Endothelial cell of umbilical vein (primary cell): ENCODE results near the gene RNF186. TPM values are rescaled to one million over a fixed set of nuclear protein-coding genes. Genes with fewer than 3 reads are reported as not detected.

ENCODE experiments used
- BruUV-seq: library from RNA; stranded (reverse); fragments of 400-500 nt; replicated peaks from 2 replicates; lab custom pipeline; 2021; lab: Mats Ljungman, UMichigan
- CTCF ChIA-PET: fragments of 300-600, 350-600 bp; sonication (Branson Sonifier 250); formaldehyde crosslinking; loops from one replicate; lab custom pipeline; 2021; ENCODE audit warnings: antibody characterized with exemption, inconsistent platforms; lab: Charles Lee
- POLR2A ChIA-PET: fragments of 300-600, 350-600 bp; sonication (Branson Sonifier 250); formaldehyde crosslinking; loops from one replicate; lab custom pipeline; 2021; ENCODE audit warnings: antibody characterized with exemption, inconsistent platforms; lab: Charles Lee
- DNase-seq: peaks from one replicate; pipeline ENCODE4 v3.0.0-alpha.2; 2011; ENCODE audit warnings: low read depth, low spot score
- FAIRE-seq: peaks from 2 replicates; lab custom pipeline; 2011; peaks lifted over from hg19 to GRCh38; lab: Jason Lieb, UNC
- H2AFZ ChIP-seq: 2 replicates; pipeline ENCODE4 v1.6.0; 2012; ENCODE audit warnings: low read depth, low read length, control low read depth, inconsistent platforms
- H3K27ac ChIP-seq: 2 replicates; pipeline ENCODE4 v1.5.1; 2011; ENCODE audit warnings: low read depth, mild to moderate bottlenecking, control low read depth, low read length, moderate library complexity; ENCODE audit not compliant: insufficient read depth
- H3K27me3 ChIP-seq, 2 experiments: 2 replicates each; pipeline versions ENCODE4 v1.6.0 to v1.6.1; 2011; ENCODE audit warnings: low read length in 2 of 2, mixed read lengths in 1 of 2; ENCODE audit not compliant: control insufficient read depth in 2 of 2, insufficient read depth in 2 of 2
- H3K36me3 ChIP-seq, 2 experiments: 2 replicates in 1 of 2; 3 replicates in 1 of 2; pipeline ENCODE4 v1.5.1; 2011; ENCODE audit warnings: low read length in 2 of 2, mild to moderate bottlenecking in 1 of 2, moderate library complexity in 1 of 2; ENCODE audit not compliant: control insufficient read depth in 2 of 2, insufficient read depth in 2 of 2; ENCODE audit errors: extremely low read depth in 1 of 2
- H3K4me1 ChIP-seq: 3 replicates; pipeline ENCODE4 v1.5.1; 2011; ENCODE audit warnings: mild to moderate bottlenecking, low read length; ENCODE audit not compliant: control insufficient read depth, insufficient read depth; ENCODE audit errors: extremely low read depth
- H3K4me2 ChIP-seq: 2 replicates; pipeline ENCODE4 v1.6.1; 2011; ENCODE audit warnings: low read length, control low read depth, mixed read lengths; ENCODE audit not compliant: insufficient read depth
- H3K4me3 ChIP-seq, 3 experiments: fragments of 200-600 bp in 1 of 3; sonication (generic), shearing (Covaris generic) in 1 of 3; replicated peaks in 1 of 3; 2 replicates each; pipeline ENCODE4 v1.5.1; 2011 to 2016; ENCODE audit warnings: control low read depth in 3 of 3, low read length in 3 of 3, mild to moderate bottlenecking in 2 of 3, inconsistent platforms in 1 of 3, low read depth in 1 of 3, moderate library complexity in 1 of 3; ENCODE audit not compliant: insufficient read depth in 1 of 3
- H3K79me2 ChIP-seq: 2 replicates; pipeline ENCODE4 v1.6.0; 2012; ENCODE audit warnings: low read length, inconsistent platforms; ENCODE audit not compliant: control insufficient read depth, insufficient read depth
- H3K9ac ChIP-seq: replicated peaks from 2 replicates; pipeline ENCODE3; 2011; ENCODE audit warnings: low read length, control low read depth; ENCODE audit not compliant: insufficient read depth; ENCODE audit errors: extremely low read depth
- H3K9me1 ChIP-seq: replicated peaks from 3 replicates; pipeline ENCODE4 v1.6.0; 2011; ENCODE audit warnings: mild to moderate bottlenecking, low read length; ENCODE audit not compliant: control insufficient read depth, insufficient read depth; ENCODE audit errors: extremely low read depth
- H3K9me3 ChIP-seq: replicated peaks from 2 replicates; pipeline ENCODE4 v1.5.1; 2012; ENCODE audit warnings: low read length, inconsistent platforms; ENCODE audit not compliant: control insufficient read depth, insufficient read depth
- H4K20me1 ChIP-seq: replicated peaks from 2 replicates; pipeline ENCODE3; 2011; ENCODE audit warnings: mild to moderate bottlenecking, low read length; ENCODE audit not compliant: control insufficient read depth, insufficient read depth; ENCODE audit errors: extremely low read depth
- EZH2 ChIP-seq: IDR thresholded peaks from 2 replicates; pipeline ENCODE4 v1.6.1; 2012; ENCODE audit warnings: borderline replicate concordance, low read depth, mild to moderate bottlenecking, moderate library complexity, low read length, inconsistent platforms; ENCODE audit not compliant: severe bottlenecking
- FOS ChIP-seq: IDR thresholded peaks from 2 replicates; pipeline ENCODE4 v1.6.1; 2011; ENCODE audit warnings: mild to moderate bottlenecking, low read length, moderate library complexity, borderline replicate concordance; ENCODE audit not compliant: insufficient read depth
- GATA2 ChIP-seq: IDR thresholded peaks from 2 replicates; pipeline ENCODE4 v1.7.0; 2011; ENCODE audit warnings: low read depth, mild to moderate bottlenecking, moderate library complexity, mixed read lengths, low read length; ENCODE audit not compliant: insufficient read length, insufficient read depth
- JUN ChIP-seq: IDR thresholded peaks from 2 replicates; pipeline ENCODE4 v1.6.1; 2011; ENCODE audit warnings: borderline replicate concordance, low read depth; ENCODE audit not compliant: insufficient read length, insufficient read depth
- MYC ChIP-seq: IDR thresholded peaks from one replicate; pipeline ENCODE4 v1.6.1; 2011; ENCODE audit warnings: mild to moderate bottlenecking, low read depth, low read length
- POLR2A ChIP-seq: IDR thresholded peaks from 2 replicates; pipeline ENCODE4 v1.6.1; 2012; ENCODE audit warnings: low read depth, mild to moderate bottlenecking, control low read depth, low read length
- dilution Hi-C: fragments of 300-500 bp; cut with MboI; formaldehyde crosslinking; loops from one replicate; pipeline ENCODE4 v1.15.0; 2019; ENCODE audit warnings: low sequenced_read_pairs; ENCODE audit not compliant: extremely low pct_ligation_motif_present
- intact Hi-C: fragments of 100-400 bp; cut with micrococcal nuclease; formaldehyde crosslinking; loops from one replicate; pipeline ENCODE4 v1.10.0; 2022
- polyA plus RNA-seq, 4 experiments: library from polyadenylated mRNA; depleted of rRNA in 3 of 4; stranded (reverse) in 3 of 4; unstranded in 1 of 4; fragments of >200 nt; gene quantifications; 2 replicates each; pipeline versions ENCODE4 v1.2.1 to v1.2.3, GENCODE V29; 2011 to 2012; ENCODE audit warnings: missing spikeins in 1 of 4
- total RNA-seq: library from RNA; stranded (reverse); gene quantifications from 2 replicates; pipeline ENCODE4 v1.2.3, GENCODE V29; 2021
- TF ChIP-seq, protein P1 (sequence below): IDR thresholded peaks from 2 replicates; pipeline ENCODE4 v1.6.1; 2011; ENCODE audit not compliant: insufficient read depth, insufficient read length
- TF ChIP-seq, protein P2 (sequence below), 2 donors: IDR thresholded peaks; 1 replicate in 1 of 2; 2 replicates in 1 of 2; pipeline ENCODE4 v1.5.1; 2011; ENCODE audit warnings: low read length in 2 of 2, mild to moderate bottlenecking in 2 of 2, moderate library complexity in 2 of 2, control low read depth in 1 of 2, inconsistent platforms in 1 of 2, low read depth in 1 of 2; ENCODE audit not compliant: insufficient read depth in 1 of 2; ENCODE audit errors: extremely low read depth in 1 of 2

Gene RNF186
- total and polyA plus RNA-seq, 2 donors (not counting 3 experiments of a cell fraction or from before 2014, with no cell fraction given): not detected

DNA sequence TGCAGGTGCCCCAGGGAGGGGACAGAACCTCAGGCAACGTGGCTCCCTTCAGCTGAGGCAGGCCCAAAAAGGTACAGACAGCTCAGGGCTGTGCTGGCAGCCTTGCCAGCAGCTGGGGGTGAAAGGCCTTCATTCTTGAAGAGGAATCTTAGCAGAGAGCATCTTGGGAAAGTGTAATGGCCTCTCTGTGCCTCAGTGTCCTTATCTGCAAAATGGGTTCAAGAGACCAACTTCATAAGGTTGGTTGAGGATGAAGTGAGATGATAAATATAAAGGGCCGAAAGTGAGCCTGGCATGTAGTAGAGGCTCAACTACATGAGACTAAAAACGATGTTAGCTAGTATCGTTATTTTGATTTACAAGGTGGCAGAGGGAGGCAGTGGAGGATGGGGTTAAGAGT is 41.6 kb downstream of the RNF186 start:
- no peaks in the 10 kb centered on the region for H3K27me3 ChIP-seq
- H3K9me1 ChIP-seq: no peaks in the 10 kb centered on the region
- H3K27ac ChIP-seq: no peak overlapping the region
- H3K4me3 ChIP-seq: no peak overlapping the region
- H3K9me3 ChIP-seq: no peaks in the 10 kb centered on the region
- H3K79me2 ChIP-seq: no peaks in the 10 kb centered on the region
- POLR2A ChIA-PET: no interaction called here
- no peak overlapping the region for H3K9ac ChIP-seq
- no peak for DNase-seq
- intact Hi-C loops: no loop called here
- no peaks in the 10 kb centered on the region for H4K20me1 ChIP-seq
- TF ChIP-seq GATA2: no peak
- TF ChIP-seq, protein P1, sequence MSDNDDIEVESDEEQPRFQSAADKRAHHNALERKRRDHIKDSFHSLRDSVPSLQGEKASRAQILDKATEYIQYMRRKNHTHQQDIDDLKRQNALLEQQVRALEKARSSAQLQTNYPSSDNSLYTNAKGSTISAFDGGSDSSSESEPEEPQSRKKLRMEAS: no peak
- TF ChIP-seq, protein P2, sequence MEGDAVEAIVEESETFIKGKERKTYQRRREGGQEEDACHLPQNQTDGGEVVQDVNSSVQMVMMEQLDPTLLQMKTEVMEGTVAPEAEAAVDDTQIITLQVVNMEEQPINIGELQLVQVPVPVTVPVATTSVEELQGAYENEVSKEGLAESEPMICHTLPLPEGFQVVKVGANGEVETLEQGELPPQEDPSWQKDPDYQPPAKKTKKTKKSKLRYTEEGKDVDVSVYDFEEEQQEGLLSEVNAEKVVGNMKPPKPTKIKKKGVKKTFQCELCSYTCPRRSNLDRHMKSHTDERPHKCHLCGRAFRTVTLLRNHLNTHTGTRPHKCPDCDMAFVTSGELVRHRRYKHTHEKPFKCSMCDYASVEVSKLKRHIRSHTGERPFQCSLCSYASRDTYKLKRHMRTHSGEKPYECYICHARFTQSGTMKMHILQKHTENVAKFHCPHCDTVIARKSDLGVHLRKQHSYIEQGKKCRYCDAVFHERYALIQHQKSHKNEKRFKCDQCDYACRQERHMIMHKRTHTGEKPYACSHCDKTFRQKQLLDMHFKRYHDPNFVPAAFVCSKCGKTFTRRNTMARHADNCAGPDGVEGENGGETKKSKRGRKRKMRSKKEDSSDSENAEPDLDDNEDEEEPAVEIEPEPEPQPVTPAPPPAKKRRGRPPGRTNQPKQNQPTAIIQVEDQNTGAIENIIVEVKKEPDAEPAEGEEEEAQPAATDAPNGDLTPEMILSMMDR (IDR thresholded peaks at IDR 0.05; ENCODE audit: extremely low read depth in 1 of 2, insufficient read depth in 1 of 2, low read depth in 1 of 2, low read length in 2 of 2): no peak
- TF ChIP-seq JUN: no peak
- no peak for TF ChIP-seq FOS
- no peak for TF ChIP-seq POLR2A
- TF ChIP-seq EZH2: no peak
- TF ChIP-seq MYC: no peak
- H3K4me2 ChIP-seq: no peak overlapping the region
- dilution Hi-C loops: no loop called here
- BruUV-seq: no TSS peak
- CTCF ChIA-PET: interaction anchor here (0.8 kb wide), 1 partner anchor 25 kb away, joined by 3 read pairs; no protein-coding TSS in a partner anchor
- no peaks in the 10 kb centered on the region for H3K4me1 ChIP-seq
- no peak for FAIRE-seq
- H3K36me3 ChIP-seq: no peaks in the 10 kb centered on the region
- no peak overlapping the region for H2AFZ ChIP-seq
